Activated CD8-positive, alpha-beta memory T cell treated with anti-CD3 and anti-CD28 coated beads, Interleukin-2, amount 50 U/mL, for 4 hours (primary cell): ENCODE results near the gene ZBTB12.

ENCODE experiments used
- DNase-seq: peaks from one replicate; pipeline ENCODE4 v3.0.0-alpha.2; 2020

Gene ZBTB12

GRCh38 chr6:31896493-31896855, 5.4 kb downstream of the ZBTB12 start:
- no peak for DNase-seq

- no peak for DNase-seq
These were observed 9.1 kb downstream of the ZBTB12 start for GRCh38 chr6:31892821-31893220.

DNA sequence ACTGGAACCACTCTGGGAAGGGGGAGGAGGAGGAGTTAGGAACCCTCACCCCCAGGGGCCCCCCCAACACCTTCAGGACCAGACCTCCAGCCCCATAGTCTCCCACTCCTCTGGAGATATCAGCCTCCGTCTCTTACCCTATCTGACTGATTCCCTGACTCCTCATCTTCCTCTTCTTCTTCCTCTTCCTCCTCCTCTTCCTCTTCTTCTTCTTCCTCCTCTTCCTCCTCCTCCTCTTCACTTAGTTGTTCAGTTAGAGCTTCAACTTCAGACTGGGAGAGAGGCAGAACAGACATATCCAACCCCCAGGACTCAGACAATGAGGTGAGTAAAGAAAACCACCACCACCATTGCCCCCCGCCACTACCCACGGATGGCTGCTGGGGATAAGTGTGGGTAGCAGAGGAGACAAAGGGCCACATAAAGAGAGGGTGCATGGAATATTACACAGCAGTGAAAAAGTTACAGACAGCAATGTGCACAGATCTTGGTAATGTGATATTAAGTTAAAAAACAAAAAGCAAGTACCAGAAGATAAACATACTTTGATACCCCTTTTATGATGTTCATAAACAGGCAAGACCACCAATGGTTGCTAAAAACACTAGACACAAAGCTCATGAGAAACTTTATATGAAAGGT, 12.4 kb downstream of the ZBTB12 start:
- no peak for DNase-seq

GRCh38 chr6:31888276-31889258, 13.3 kb downstream of the ZBTB12 start:
- peak; percentile 63 for DNase-seq

DNA sequence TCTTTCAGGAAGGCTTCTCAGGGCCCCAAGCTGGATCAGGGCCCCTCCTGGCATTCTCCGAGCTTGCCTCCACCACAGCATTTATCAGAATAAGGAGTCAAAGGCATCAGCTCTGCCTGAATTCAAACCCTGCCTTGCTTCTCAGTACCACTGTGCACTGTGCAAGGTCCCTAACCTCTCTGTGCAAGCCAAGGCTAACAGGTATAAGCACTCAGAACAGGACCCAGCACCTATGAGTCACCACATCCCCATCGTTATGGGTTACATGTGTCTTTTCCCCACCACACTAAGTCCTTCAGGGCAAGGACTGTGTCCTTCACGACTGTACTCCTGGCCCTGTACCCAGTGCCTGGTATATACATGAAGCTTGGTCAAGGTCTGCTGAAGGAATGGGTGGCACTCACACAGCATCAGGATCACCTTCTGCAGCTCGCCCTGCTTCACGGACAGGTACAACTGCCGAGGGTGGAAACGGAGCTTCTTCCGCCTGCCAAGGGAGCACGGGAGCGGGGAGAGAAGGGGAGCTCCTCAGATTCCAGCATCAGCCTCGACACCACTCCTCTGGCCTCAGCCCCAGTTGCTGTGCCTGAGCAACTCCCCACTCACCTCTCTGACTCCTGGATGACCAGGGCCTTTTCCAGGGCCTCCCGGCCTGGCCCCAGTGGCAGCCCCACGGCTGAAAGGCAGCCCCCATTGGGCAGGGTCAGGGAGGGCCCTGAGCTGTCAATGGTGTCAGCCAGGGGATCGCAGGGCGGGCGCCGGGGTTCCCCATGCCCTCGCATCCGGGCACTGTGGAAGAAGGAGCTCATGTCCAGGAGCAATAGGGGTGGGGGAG, 14.5 kb downstream of the ZBTB12 start:
- DNase-seq = no peak

DNA sequence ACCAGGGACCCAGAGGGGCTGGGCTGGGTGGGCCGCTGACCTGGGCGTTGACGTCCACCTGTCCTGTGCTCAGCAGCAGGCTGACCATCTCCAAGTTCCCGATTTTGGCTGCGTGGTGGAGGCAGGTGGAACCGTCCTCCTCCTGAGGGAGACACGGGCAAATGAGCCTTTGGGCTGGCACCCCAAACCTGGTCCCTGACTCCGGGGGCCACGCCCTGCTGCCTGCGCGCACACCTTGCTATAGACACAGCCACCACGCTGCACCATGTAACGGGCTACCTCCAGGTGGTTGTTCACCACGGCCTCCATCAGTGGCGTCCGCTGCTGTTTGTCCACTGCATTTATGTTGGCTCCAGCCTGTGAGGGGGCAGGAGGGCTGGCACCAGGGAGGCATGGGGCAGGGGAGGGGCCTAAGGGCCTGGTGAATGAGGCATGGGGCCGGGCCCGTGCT, 15.3 kb downstream of the ZBTB12 start:
- DNase-seq = no peak

DNA sequence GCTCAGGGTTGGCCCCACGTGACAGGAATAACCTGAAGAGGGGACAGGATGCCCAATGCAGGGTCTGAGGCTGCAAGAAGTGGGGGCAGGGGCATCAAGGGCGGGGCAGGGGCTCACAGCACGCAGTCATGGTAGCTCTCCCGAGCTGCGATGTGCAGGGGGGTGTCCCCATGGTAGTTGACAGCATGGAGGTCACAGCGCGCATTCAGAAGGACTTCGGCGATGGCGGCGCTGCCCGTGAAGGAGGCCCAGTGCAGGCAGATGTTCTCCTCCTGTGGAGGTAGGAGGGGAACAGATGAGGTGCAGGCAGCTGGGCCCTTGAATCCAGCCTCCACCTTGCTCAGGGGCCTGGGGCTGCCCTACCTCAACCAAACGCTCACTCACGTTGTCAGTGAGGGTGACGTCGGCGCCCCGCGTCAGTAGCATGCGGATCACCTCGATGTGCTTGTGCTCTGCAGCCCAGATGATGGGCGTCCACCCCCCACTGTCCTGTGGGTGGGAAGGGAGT, 17.3 kb downstream of the ZBTB12 start:
- no peak for DNase-seq

DNA sequence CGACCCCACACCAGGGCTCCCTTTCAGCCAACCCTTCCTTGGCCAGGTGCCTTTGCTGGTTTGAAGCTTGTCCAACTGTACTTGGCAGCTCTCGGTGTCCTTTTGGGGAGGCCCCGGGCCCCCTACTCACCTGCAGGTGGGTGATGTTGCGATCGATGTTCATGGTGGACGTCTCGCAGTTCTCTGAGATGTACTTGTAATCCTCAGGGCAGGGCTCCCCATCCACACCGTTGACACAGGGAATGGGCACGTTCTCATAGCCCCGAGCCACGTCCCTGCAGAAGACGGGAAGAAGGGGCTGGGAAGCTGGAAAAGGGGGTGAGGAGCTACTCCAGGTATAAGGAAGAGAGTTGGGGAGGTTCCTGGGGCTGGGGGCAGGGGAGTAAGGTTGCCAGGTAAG, 18.2 kb downstream of the ZBTB12 start:
- no peak for DNase-seq

- DNase-seq = no peak
These were observed 19.5 kb downstream of the ZBTB12 start for GRCh38 chr6:31882344-31882743.

DNA sequence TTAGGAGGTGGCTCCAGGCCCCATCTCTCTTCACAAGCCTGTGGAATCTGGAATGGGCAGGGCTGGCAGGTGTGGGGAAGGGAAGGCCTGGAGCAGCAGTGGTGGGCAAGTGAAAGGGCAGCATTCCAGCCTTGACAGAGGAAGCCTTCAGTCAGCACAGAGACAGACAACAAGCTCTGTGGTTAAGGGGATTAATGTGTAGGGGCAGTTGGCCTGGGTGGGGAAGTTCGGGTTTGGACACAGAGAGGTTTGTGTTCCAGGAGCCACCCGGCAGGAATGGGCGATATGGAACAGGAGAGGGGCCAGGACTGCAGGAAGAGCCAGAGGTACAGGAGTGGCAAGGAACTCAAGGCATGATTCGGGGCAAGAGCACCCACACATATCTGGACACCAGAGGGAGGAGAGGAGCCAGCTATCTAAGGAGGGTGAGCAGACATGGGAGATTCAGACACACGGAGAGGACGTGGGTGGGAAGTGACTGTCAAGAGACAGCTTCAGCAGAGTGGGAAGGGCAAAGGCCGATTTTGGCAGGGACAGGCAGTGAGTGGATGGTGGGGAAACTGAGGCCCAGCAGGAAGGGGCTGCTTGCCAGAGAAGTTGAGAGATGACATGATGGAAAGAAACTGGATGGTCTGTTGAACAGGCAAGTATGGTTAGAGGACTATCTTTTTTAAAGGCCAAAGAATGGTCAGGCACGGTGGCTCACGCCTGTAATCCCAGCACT, 20.6 kb downstream of the ZBTB12 start:
- no peak for DNase-seq

- no peak for DNase-seq
These were observed 21.3 kb downstream of the ZBTB12 start for GRCh38 chr6:31880616-31881015.

DNA sequence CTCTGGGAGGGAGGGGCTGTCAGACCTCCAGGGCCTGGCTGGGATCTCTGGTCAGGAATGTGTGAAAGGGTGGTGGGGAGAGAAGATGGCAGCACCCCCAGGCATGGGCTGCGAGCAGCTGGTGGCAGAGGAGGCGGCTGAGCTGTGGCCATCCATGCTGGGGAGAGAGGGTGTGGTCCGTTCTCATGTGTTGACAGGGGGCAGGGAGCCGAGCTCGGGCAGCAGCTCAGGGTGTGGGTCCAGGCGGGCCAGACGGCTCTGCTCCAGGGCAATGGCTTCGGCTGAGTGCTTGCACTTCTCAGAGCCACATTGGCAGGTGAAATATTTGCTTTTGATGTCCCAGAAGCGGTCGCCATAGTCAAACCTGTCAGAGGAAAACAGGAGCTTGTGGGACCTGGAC, 22.0 kb downstream of the ZBTB12 start:
- DNase-seq = no peak

DNA sequence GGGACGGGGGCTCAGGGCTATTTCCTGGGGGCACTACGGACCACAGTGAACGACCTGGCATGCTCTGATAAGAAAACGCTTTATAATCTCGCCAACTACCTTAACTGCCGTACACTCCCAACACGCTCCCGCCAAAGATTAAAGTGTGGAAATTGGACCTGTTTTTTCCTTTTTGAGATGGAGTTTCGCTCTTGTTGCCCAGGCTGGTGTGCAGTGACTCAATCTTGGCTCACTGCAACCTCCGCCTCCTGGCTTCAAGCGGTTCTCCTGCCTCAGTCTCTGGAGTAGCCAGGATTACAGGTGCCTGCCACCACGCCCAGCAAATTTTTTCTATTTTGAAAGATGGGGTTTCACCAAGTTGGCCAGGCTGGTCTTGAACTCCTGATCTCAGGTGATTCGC, 22.7 kb downstream of the ZBTB12 start:
- DNase-seq = no peak

GRCh38 chr6:31878726-31879125, 23.2 kb downstream of the ZBTB12 start, which contains the start of gene SLC44A4:
Gene SLC44A4, minus strand, starts transcription at chr6:31878997. Its CDS starts 17 bp downstream, at chr6:31878980.
- DNase-seq = no peak

DNA sequence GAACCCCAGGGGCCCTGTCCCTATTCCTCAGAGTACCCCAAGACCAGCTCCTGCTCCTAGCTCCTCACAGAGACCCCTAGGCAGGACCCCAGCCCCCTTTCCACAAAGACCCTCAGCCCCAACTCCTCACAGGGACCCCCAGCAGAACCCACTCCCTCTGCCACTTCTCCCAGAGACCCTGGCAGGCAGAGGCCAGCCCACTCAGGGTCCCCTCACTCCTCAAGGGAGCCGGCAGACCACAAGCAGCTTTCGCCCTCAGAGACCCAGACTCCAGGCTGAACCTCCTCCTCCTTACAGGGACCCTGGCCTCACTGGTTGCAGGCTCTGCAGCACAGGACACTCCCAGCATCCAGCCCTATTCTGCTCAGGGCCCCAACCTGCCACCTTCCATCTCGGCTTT, 23.7 kb downstream of the ZBTB12 start:
- DNase-seq = no peak

DNA sequence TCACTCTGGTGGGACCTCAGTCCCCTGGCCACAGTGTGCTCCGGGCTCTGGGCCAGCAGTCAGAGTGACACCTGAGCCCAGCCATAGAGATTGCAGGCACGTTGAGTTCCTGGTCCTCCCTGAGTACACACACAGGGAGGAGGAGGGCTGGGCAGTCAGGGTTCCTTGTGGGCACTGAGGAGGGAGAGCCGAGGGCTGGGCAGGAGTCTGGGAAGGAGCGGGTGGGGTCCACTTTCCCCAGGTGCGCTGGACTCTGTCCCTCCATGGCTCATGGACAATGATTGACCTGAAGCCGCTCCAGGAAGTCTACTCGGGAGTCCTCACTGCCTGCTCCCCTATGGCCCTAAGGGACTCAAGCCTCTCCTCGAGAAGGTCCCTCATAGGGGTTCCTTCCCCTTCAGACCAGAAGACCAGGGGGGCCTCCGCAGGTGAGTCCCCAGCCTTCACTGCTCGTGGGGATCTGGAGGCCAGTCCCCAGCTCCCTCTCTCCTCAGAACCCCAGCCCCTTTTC, 24.2 kb downstream of the ZBTB12 start:
- no peak for DNase-seq

GRCh38 chr6:31877125-31877650, 24.7 kb downstream of the ZBTB12 start:
- DNase-seq = no peak

GRCh38 chr6:31876357-31876756, 25.5 kb downstream of the ZBTB12 start:
- no peak for DNase-seq

GRCh38 chr6:31875877-31876276, 26.0 kb downstream of the ZBTB12 start:
- DNase-seq = no peak

GRCh38 chr6:31874836-31875572, 26.9 kb downstream of the ZBTB12 start:
- DNase-seq = no peak

DNA sequence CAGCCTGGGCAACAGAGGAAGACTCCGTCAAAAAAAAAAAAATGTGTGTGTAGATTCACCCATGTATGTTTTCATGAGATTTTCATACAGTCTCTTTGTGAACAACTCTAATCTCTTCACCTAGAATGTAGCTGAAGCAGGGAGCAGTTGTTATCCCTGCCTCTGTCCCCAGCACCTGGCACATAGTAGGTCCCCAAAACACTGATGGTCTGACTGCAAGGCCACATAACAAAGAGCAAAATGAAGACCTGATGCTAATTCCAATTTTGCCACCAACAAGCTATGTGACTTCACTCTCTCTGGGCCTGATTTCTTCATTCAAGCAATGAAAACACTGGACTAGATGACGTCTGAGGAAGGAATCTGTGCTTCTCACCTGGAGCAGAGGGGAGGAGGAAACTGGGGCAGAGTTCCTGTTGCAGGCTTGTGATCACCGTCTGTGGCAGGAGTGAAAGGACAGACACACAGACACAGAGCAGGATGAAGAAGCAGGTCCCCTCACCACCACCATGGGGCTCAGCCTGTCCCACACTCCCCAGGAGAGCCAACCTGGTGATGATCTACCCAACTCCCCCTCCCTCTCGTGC, 27.7 kb downstream of the ZBTB12 start:
- no peak for DNase-seq
